ENCODE measurements around the gene HSD17B12. TPM values are rescaled to one million over a fixed set of nuclear protein-coding genes. Genes with fewer than 3 reads are reported as not detected.

Gene HSD17B12
- total and polyA plus RNA-seq, 2 of the 13 experiments (the other 11 are each of a cell fraction or from before 2014, with no cell fraction given), result 50.3 to 117 TPM

DNA sequence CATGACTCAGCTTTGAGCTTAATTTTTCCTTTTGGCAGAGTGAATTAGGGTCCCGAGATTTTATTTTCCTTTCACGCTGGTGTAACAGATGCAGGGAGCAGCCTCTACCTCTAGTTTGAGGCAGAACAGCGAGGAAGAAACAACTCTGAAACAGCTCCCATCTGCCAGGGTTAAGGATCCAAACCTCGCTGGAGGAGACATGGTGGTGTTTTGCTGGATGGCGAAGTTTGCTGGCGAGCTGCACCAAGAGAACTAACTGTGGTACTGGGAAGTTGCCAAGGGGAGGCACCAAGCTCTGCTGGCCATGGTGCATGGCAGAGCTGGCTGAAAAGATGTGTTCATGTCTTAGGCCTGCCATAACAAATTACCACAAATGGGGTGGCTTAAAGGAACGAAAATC lies 192.5 kb downstream of the HSD17B12 start (continued):
- TF ChIP-seq ZNF766 (CRISPR knock-in tag; IDR thresholded peaks at IDR 0.05; ENCODE audit: borderline replicate concordance) (no peak), ZNF331 (CRISPR knock-in tag; IDR thresholded peaks at IDR 0.05) (no peak), POLR2G (IDR thresholded peaks at IDR 0.05; ENCODE audit: low read depth, low read length) (no peak), RARA (CRISPR knock-in tag; IDR thresholded peaks at IDR 0.05) (no peak), ZNF3 (CRISPR knock-in tag; IDR thresholded peaks at IDR 0.05) (no peak), SALL1 (CRISPR knock-in tag; IDR thresholded peaks at IDR 0.05) (no peak)
- TF ChIP-seq, protein P1, sequence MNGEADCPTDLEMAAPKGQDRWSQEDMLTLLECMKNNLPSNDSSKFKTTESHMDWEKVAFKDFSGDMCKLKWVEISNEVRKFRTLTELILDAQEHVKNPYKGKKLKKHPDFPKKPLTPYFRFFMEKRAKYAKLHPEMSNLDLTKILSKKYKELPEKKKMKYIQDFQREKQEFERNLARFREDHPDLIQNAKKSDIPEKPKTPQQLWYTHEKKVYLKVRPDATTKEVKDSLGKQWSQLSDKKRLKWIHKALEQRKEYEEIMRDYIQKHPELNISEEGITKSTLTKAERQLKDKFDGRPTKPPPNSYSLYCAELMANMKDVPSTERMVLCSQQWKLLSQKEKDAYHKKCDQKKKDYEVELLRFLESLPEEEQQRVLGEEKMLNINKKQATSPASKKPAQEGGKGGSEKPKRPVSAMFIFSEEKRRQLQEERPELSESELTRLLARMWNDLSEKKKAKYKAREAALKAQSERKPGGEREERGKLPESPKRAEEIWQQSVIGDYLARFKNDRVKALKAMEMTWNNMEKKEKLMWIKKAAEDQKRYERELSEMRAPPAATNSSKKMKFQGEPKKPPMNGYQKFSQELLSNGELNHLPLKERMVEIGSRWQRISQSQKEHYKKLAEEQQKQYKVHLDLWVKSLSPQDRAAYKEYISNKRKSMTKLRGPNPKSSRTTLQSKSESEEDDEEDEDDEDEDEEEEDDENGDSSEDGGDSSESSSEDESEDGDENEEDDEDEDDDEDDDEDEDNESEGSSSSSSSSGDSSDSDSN (CRISPR knock-in tag; IDR thresholded peaks at IDR 0.05), result no peak

DNA sequence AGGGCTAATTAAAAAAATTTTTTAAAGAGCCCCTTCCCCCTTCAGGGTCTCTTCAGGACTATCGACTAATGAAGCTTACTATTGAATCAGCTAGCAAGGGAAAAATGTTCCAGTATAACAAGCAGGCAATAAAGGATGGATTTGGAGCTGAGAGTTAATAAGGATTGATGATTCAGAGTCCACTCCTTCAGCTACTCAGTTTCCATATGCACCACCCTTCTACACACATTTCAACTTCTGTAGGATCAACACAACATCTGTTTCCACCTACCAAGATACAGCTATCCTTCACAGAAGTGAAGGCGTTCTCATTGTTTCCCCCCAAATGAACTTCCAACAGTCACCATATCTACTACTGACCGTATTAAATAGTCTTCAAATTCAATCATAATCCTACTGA lies 193.5 kb downstream of the HSD17B12 start:
- H3K27me3 ChIP-seq (ENCODE audit: control insufficient read depth in 1 of 2, insufficient read depth in 2 of 2, low read length in 2 of 2), result peaks cover 0 to 6% of the 10 kb centered on the region in 2 experiments; a peak in 2 of 5 replicates
- no TSS peak for BruUV-seq (replicated peaks)
- H3K9me3 ChIP-seq (ENCODE audit: low read length), result no peaks in the 10 kb centered on the region
- in situ Hi-C loops (cut with HindIII; ENCODE audit: extremely low pct_ligation_motif_present, low pct_unique_long_range_greater_than_20kb) (no loop called here), intact Hi-C loops (cut with micrococcal nuclease; ENCODE audit: unreplicated experiment) (no loop called here)
- H3K9ac ChIP-seq (ENCODE audit: insufficient read depth, low read depth, low read length), result no peak overlapping the region
- no peaks in the 10 kb centered on the region for H3K36me3 ChIP-seq (replicated peaks in 1 of 2; ENCODE audit: control insufficient read depth in 1 of 2, insufficient read depth in 2 of 2, low read length in 2 of 2)
- H3K4me2 ChIP-seq (ENCODE audit: low read depth, low read length), result no peak overlapping the region
- no peaks in the 10 kb centered on the region for H3K4me1 ChIP-seq (ENCODE audit: insufficient read depth, low read length)
- CTCF ChIA-PET (ENCODE audit: low intra/inter-chr PET ratio, low total read pairs), result no interaction called here
- no peak for FAIRE-seq
- no peak for DNase-seq (ENCODE audit: low spot score)
- H3K4me3 ChIP-seq (replicated peaks in 1 of 3; ENCODE audit: insufficient read depth in 1 of 3, low read depth in 2 of 3, low read length in 3 of 3), result no peak overlapping the region
- POLR2A ChIA-PET, result no interaction called here
- no peak overlapping the region for H3K27ac ChIP-seq (ENCODE audit: extremely low read length, insufficient read depth, low read length)
- ATAC-seq, result no peak
- no peak overlapping the region for H2AFZ ChIP-seq (ENCODE audit: low read length)
- no peaks in the 10 kb centered on the region for H3K79me2 ChIP-seq (ENCODE audit: insufficient read depth, low read length)
- 9% methylated on average over 3 of the region's 3 CpGs for WGBS (ENCODE audit: low lambda C conversion rate)
- no peaks in the 10 kb centered on the region for H4K20me1 ChIP-seq (ENCODE audit: insufficient read depth, low read length)
- TF ChIP-seq, protein P2, sequence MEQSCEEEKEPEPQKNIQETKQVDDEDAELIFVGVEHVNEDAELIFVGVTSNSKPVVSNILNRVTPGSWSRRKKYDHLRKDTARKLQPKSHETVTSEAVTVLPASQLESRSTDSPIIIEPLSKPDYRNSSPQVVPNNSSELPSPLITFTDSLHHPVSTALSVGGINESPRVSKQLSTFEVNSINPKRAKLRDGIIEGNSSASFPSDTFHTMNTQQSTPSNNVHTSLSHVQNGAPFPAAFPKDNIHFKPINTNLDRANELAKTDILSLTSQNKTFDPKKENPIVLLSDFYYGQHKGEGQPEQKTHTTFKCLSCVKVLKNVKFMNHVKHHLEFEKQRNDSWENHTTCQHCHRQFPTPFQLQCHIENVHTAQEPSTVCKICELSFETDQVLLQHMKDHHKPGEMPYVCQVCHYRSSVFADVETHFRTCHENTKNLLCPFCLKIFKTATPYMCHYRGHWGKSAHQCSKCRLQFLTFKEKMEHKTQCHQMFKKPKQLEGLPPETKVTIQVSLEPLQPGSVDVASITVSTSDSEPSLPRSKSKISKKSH (CRISPR knock-in tag; IDR thresholded peaks at IDR 0.05; ENCODE audit: borderline replicate concordance), result no peak
- TF ChIP-seq ZNF607 (CRISPR knock-in tag; IDR thresholded peaks at IDR 0.05; ENCODE audit: borderline replicate concordance) (no peak), ZNF138 (CRISPR knock-in tag; IDR thresholded peaks at IDR 0.05; ENCODE audit: low read depth) (no peak), ZNF549 (CRISPR knock-in tag; IDR thresholded peaks at IDR 0.05) (no peak), ZBTB8A (CRISPR knock-in tag; IDR thresholded peaks at IDR 0.05; ENCODE audit: borderline replicate concordance, low read depth) (no peak), CBFB (CRISPR knock-in tag; IDR thresholded peaks at IDR 0.05) (no peak), ZNF350 (CRISPR knock-in tag; IDR thresholded peaks at IDR 0.05; ENCODE audit: borderline replicate concordance, low read depth) (no peak), ZNF577 (CRISPR knock-in tag; IDR thresholded peaks at IDR 0.05; ENCODE audit: borderline replicate concordance, low read depth) (no peak), GATA4 (IDR thresholded peaks at IDR 0.05; ENCODE audit: borderline replicate concordance, low read depth) (no peak)
- TF ChIP-seq, protein P3, sequence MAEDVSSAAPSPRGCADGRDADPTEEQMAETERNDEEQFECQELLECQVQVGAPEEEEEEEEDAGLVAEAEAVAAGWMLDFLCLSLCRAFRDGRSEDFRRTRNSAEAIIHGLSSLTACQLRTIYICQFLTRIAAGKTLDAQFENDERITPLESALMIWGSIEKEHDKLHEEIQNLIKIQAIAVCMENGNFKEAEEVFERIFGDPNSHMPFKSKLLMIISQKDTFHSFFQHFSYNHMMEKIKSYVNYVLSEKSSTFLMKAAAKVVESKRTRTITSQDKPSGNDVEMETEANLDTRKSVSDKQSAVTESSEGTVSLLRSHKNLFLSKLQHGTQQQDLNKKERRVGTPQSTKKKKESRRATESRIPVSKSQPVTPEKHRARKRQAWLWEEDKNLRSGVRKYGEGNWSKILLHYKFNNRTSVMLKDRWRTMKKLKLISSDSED (CRISPR knock-in tag; IDR thresholded peaks at IDR 0.05), result no peak
- TF ChIP-seq, protein P4, sequence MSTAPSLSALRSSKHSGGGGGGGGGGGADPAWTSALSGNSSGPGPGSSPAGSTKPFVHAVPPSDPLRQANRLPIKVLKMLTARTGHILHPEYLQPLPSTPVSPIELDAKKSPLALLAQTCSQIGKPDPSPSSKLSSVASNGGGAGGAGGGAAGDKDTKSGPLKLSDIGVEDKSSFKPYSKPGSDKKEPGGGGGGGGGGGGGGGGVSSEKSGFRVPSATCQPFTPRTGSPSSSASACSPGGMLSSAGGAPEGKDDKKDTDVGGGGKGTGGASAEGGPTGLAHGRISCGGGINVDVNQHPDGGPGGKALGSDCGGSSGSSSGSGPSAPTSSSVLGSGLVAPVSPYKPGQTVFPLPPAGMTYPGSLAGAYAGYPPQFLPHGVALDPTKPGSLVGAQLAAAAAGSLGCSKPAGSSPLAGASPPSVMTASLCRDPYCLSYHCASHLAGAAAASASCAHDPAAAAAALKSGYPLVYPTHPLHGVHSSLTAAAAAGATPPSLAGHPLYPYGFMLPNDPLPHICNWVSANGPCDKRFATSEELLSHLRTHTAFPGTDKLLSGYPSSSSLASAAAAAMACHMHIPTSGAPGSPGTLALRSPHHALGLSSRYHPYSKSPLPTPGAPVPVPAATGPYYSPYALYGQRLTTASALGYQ (CRISPR knock-in tag; IDR thresholded peaks at IDR 0.05), result no peak
